OCI-LY1 (cell line): ENCODE results near the gene TMEM238.

Source experiments
- H2AFZ ChIP-seq: fragments of 200-600 bp; sonication (generic), shearing (Covaris generic); 2 replicates; pipeline ENCODE4 v1.6.0; 2014; ENCODE audit warnings: antibody characterized with exemption, mild to moderate bottlenecking, low read length
- H3F3A ChIP-seq: fragments of 200-600 bp; sonication (generic), shearing (Covaris generic); 2 replicates; pipeline ENCODE4 v1.6.0; 2014; ENCODE audit warnings: mild to moderate bottlenecking, antibody characterized with exemption, low read length, moderate library complexity; ENCODE audit not compliant: insufficient read depth
- H3K27ac ChIP-seq: fragments of 200-600 bp; sonication (generic); 2 replicates; pipeline ENCODE4 v1.5.1; 2014; ENCODE audit warnings: low read length, mixed run types, mild to moderate bottlenecking, low read depth; ENCODE audit not compliant: poor library complexity, severe bottlenecking
- H3K27me3 ChIP-seq: fragments of 200-600 bp; sonication (generic); 2 replicates; pipeline ENCODE4 v1.6.0; 2014; ENCODE audit warnings: antibody characterized with exemption, mild to moderate bottlenecking, low read length, moderate library complexity; ENCODE audit not compliant: insufficient read depth
- H3K36me3 ChIP-seq: fragments of 200-600 bp; sonication (generic); 2 replicates; pipeline ENCODE4 v1.6.1; 2014; ENCODE audit warnings: mild to moderate bottlenecking, antibody characterized with exemption, low read length, moderate library complexity, mixed read lengths; ENCODE audit not compliant: insufficient read depth
- H3K4me1 ChIP-seq: fragments of 200-600 bp; sonication (generic); 2 replicates; pipeline ENCODE4 v1.5.1; 2014; ENCODE audit warnings: mild to moderate bottlenecking, low read length, moderate library complexity; ENCODE audit not compliant: insufficient read depth, severe bottlenecking
- H3K4me2 ChIP-seq: fragments of 200-600 bp; sonication (generic), shearing (Covaris generic); 2 replicates; pipeline ENCODE4 v1.6.1; 2014; ENCODE audit warnings: low read length
- H3K4me3 ChIP-seq: fragments of 200-600 bp; sonication (generic); 2 replicates; pipeline ENCODE4 v1.5.1; 2014; ENCODE audit warnings: low read length, low read depth, mild to moderate bottlenecking, mixed read lengths; ENCODE audit not compliant: poor library complexity, severe bottlenecking
- H3K79me2 ChIP-seq: fragments of 200-600 bp; shearing (Covaris generic); 2 replicates; pipeline ENCODE4 v1.6.1; 2016; ENCODE audit warnings: mixed run types, low read length, mixed read lengths; ENCODE audit not compliant: insufficient read depth
- H3K9ac ChIP-seq: fragments of 200-600 bp; sonication (generic), shearing (Covaris generic); 2 replicates; pipeline ENCODE4 v1.6.1; 2014; ENCODE audit warnings: mild to moderate bottlenecking, low read length, mixed read lengths
- H3K9me2 ChIP-seq: fragments of 200-600 bp; sonication (generic), shearing (Covaris generic); 2 replicates; pipeline ENCODE4 v1.6.1; 2014; ENCODE audit warnings: low read depth, mild to moderate bottlenecking, low read length, mixed read lengths
- H3K9me3 ChIP-seq: fragments of 200-600 bp; shearing (Covaris generic); 2 replicates; pipeline ENCODE4 v1.6.1; 2014; ENCODE audit warnings: low read length, mixed read lengths
- H4K20me1 ChIP-seq: fragments of 200-600 bp; sonication (generic), shearing (Covaris generic); 2 replicates; pipeline ENCODE4 v1.6.0; 2016; ENCODE audit warnings: mild to moderate bottlenecking, low read length; ENCODE audit not compliant: insufficient read depth
- EZH2 ChIP-seq: fragments of 200-600 bp; sonication (generic), shearing (Covaris generic); IDR thresholded peaks from 2 replicates; pipeline ENCODE4 v1.8.0; 2017; ENCODE audit warnings: borderline replicate concordance, mixed run types, mild to moderate bottlenecking, antibody characterized with exemption, low read length, moderate library complexity, mixed read lengths
- TF ChIP-seq, protein P1 (sequence below): fragments of 200-600 bp; sonication (generic), shearing (Covaris generic); IDR thresholded peaks from 2 replicates; pipeline ENCODE4 v1.5.1; 2017; ENCODE audit warnings: mild to moderate bottlenecking, antibody characterized with exemption, low read length, moderate library complexity, mixed read lengths

TMEM238 gene

DNA sequence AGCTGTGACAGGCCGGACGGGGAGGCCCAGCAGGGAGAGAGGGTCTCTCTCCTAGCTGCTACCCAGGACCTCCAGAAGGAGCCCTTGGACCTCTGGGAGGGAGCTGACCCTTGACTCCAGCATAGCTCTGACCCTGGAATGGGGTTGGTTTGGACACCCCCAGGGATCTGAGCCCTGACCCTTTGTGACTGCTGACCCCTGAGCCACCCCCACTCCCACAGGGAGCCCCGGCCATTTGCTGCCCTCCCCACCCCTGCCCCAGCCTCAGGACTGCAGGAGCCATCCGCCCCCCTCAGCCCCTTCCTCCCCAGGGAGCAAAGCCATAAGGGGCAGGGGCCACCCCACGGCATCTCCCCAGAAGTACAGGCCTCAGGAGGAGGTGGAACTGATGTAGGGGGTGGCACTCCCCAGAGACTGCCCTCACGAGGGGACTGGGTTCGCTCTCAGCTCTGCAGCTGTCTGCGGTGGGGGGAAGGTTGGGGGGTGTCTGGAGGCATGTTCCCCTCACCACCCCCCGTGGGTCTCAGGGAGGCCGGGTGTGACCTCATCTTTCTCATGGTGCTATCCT, 36.6 kb downstream of the TMEM238 start:
- Histone ChIP-seq H4K20me1 (no peaks in the 10 kb centered on the region), H3K4me3 (no peak overlapping the region), H3K27ac (no peak overlapping the region), H2AFZ (no peak overlapping the region), H3K9me3 (no peaks in the 10 kb centered on the region), H3K9me2 (no peaks in the 10 kb centered on the region), H3K79me2 (no peaks in the 10 kb centered on the region), H3K27me3 (peaks cover 7% of the 10 kb centered on the region), H3K4me2 (no peak overlapping the region), H3K36me3 (peaks cover 10% of the 10 kb centered on the region), H3K4me1 (no peaks in the 10 kb centered on the region), H3K9ac (no peak overlapping the region), H3F3A (no peaks in the 10 kb centered on the region)
- TF ChIP-seq, protein P1, sequence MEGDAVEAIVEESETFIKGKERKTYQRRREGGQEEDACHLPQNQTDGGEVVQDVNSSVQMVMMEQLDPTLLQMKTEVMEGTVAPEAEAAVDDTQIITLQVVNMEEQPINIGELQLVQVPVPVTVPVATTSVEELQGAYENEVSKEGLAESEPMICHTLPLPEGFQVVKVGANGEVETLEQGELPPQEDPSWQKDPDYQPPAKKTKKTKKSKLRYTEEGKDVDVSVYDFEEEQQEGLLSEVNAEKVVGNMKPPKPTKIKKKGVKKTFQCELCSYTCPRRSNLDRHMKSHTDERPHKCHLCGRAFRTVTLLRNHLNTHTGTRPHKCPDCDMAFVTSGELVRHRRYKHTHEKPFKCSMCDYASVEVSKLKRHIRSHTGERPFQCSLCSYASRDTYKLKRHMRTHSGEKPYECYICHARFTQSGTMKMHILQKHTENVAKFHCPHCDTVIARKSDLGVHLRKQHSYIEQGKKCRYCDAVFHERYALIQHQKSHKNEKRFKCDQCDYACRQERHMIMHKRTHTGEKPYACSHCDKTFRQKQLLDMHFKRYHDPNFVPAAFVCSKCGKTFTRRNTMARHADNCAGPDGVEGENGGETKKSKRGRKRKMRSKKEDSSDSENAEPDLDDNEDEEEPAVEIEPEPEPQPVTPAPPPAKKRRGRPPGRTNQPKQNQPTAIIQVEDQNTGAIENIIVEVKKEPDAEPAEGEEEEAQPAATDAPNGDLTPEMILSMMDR, result no peak
- no peak for TF ChIP-seq EZH2

DNA sequence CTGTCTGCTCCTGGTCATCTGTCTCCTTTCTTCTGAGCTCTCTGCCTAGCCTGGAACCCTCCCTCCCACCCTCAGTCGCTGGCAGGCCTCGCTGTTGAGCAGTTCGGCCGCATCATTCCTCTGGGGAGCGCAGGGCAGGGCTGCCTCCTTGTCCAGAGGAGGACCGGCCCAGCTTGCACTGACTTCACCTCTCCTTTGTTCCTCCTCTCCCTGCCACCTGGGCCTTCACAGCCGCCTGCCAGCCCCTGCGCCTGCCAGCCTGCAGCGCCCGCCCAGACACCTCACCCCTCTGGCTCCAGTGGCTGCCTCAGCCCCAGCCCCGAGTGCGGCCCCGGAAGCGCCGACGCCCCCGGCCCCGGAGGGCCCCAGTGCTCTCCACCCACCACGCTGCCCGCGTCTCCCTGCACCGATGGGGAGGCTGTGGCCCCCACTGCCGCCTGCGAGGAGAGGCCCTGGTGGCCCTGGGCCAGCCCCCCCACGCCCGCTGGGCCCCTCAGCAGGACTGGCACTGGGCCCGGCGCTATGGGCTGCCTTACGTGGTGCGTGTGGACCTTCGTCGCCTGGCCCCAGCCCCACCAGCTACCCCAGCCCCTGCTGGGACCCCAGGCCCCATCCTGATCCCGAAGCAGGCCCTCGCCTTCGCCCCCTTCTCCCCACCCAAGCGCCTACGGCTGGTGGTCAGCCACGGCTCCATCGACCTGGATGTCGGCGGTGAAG, 37.2 kb downstream of the TMEM238 start:
- H3K4me1 ChIP-seq, result no peaks in the 10 kb centered on the region

DNA sequence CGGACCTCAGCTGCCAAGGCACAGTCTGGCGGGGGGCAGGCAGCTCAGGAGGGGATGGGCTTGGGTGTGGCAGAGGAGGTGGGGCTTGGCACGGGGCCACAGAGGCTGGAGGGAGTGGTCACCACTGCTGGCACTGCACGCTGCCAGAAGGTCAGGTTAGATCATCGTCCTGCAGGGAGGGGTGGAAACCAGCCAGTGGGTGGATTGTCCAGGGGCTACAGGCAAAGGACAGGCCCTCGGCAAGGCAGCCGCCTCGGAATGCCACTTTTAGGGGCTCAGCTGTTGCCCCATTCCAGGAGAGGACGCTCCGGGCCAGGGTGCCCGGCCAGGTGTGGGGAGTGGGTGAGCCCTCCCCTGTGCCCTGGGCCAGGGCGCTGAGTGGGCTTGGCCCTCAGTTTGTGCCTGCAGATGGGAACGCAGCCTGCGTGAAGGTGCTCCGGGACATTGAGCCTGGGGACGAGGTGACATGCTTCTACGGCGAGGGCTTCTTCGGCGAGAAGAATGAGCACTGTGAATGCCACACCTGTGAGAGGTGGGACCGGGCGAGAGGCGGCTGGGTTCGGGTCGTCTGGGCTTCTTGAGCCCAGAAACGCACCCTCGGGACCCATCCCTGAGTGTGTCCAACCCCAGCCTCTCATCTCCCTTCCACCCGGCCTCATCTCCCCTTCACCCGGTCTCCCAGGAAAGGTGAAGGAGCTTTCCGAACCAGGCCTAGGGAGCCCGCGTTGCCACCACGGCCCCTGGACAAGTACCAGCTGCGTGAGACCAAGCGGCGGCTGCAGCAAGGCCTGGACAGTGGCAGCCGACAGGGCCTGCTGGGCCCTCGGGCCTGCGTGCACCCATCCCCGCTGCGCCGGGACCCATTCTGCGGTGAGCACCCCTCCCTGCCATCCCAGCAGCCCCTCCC, 38.0 kb downstream of the TMEM238 start:
- Histone ChIP-seq H3K4me1 (peaks cover 7% of the 10 kb centered on the region), H3K4me2 (no peak overlapping the region), H3K27ac (no peak overlapping the region), H3K79me2 (no peaks in the 10 kb centered on the region), H2AFZ (no peak overlapping the region), H4K20me1 (no peaks in the 10 kb centered on the region), H3K9me2 (no peaks in the 10 kb centered on the region), H3F3A (no peaks in the 10 kb centered on the region), H3K9ac (no peak overlapping the region), H3K27me3 (no peaks in the 10 kb centered on the region), H3K36me3 (peaks cover 21% of the 10 kb centered on the region), H3K9me3 (no peaks in the 10 kb centered on the region), H3K4me3 (no peak overlapping the region)
- TF ChIP-seq, protein P1, result no peak
- no peak for TF ChIP-seq EZH2

More for the DNA sequence above, 37.2 kb downstream of the TMEM238 start:
- TF ChIP-seq, protein P1, result no peak
- no peak for TF ChIP-seq EZH2
- no peaks in the 10 kb centered on the region for H3K9me3 ChIP-seq
- peaks cover 16% of the 10 kb centered on the region for H3K36me3 ChIP-seq
- no peak overlapping the region for H3K27ac ChIP-seq
- H3K9me2 ChIP-seq, result no peaks in the 10 kb centered on the region
- H3K27me3 ChIP-seq, result peaks cover under 1% of the 10 kb centered on the region; the same call in 1 of the 2 replicates
- H3K4me3 ChIP-seq, result no peak overlapping the region
- no peak overlapping the region for H2AFZ ChIP-seq
- H3K79me2 ChIP-seq, result no peaks in the 10 kb centered on the region
- H3K4me2 ChIP-seq, result no peak overlapping the region
- no peak overlapping the region for H3K9ac ChIP-seq
- no peaks in the 10 kb centered on the region for H3F3A ChIP-seq
- H4K20me1 ChIP-seq, result no peaks in the 10 kb centered on the region
